Ascending aorta (tissue), 2 donors: ENCODE data around the gene TNK2. TPM values are rescaled to one million over a fixed set of nuclear protein-coding genes. Genes with fewer than 3 reads are reported as not detected.

Experiments used
- DNase-seq, 2 donors: peaks; one replicate each; pipeline ENCODE4 v3.0.0-alpha.2; 2019; ENCODE audit warnings: low spot score in 2 of 2
- H3K27ac ChIP-seq, 2 donors: fragments of 200-600 bp; sonication (generic); one replicate each; pipeline ENCODE4 v1.5.1; 2016 to 2017; ENCODE audit warnings: mild to moderate bottlenecking in 1 of 2
- H3K27me3 ChIP-seq: fragments of 200-600 bp; sonication (generic); one replicate; pipeline ENCODE4 v1.5.1; 2017
- H3K36me3 ChIP-seq, 2 donors: fragments of 200-600 bp; sonication (generic); one replicate each; pipeline ENCODE4 v1.5.1; 2016
- H3K4me1 ChIP-seq, 2 donors: fragments of 200-600 bp; sonication (generic); one replicate each; pipeline ENCODE4 v1.5.1; 2016 to 2017; ENCODE audit warnings: mild to moderate bottlenecking in 1 of 2
- H3K4me3 ChIP-seq, 2 donors: fragments of 200-600 bp; sonication (generic); one replicate each; pipeline ENCODE4 v1.5.1; 2016 to 2017; ENCODE audit warnings: mild to moderate bottlenecking in 1 of 2
- H3K9me3 ChIP-seq, 2 donors: fragments of 200-600 bp; sonication (generic); one replicate each; pipeline ENCODE4 v1.5.1; 2016
- CTCF ChIP-seq, 3 experiments: fragments of 200-600 bp in 2 of 3; fragments of 450-650 bp in 1 of 3; sonication (generic) in 2 of 3; IDR thresholded peaks; one replicate each; pipeline ENCODE4 v1.5.1; 2016 to 2019; ENCODE audit warnings: antibody characterized with exemption in 3 of 3, mild to moderate bottlenecking in 1 of 3, moderate library complexity in 1 of 3
- intact Hi-C: fragments of 100-400 bp; cut with DNase I; formaldehyde crosslinking; loops from one replicate; pipeline ENCODE4 v1.15.1; 2023
- total RNA-seq: library from RNA; depleted of rRNA; stranded (reverse); fragments of >200 nt; gene quantifications from one replicate; pipeline ENCODE4 v1.1.0, GENCODE V29; 2016

TNK2 gene
- total RNA-seq, 1 donor from 2014 or later = 164 TPM

GRCh38 chr3:195860456-195860855 is 47.9 kb downstream of the TNK2 start:
- H3K9me3 ChIP-seq = no peaks in the 10 kb centered on the region
- H3K36me3 ChIP-seq = peaks cover 0 to under 1% of the 10 kb centered on the region in 2 donors
- H3K4me1 ChIP-seq = peaks cover 6 to 9% of the 10 kb centered on the region in 2 donors
- TF ChIP-seq CTCF (IDR thresholded peaks at IDR 0.05) = no peak
- DNase-seq = no peak
- no peaks in the 10 kb centered on the region for H3K27me3 ChIP-seq
- H3K27ac ChIP-seq = no peak overlapping the region
- intact Hi-C loops = no loop called here
- H3K4me3 ChIP-seq = no peak overlapping the region

GRCh38 chr3:195859846-195860411 is 48.4 kb downstream of the TNK2 start:
- TF ChIP-seq CTCF (IDR thresholded peaks at IDR 0.05) = no peak
- Histone ChIP-seq H3K27me3 (no peaks in the 10 kb centered on the region), H3K9me3 (no peaks in the 10 kb centered on the region), H3K36me3 (no peaks in the 10 kb centered on the region), H3K4me1 (peaks cover 6 to 9% of the 10 kb centered on the region in 2 donors), H3K27ac (no peak overlapping the region), H3K4me3 (peak overlapping the region in 1 of 2 donors; percentile 43)
- intact Hi-C loops = loop anchor here (1.0 kb wide), 1 partner anchor 55 kb away; no protein-coding TSS in a partner anchor
- DNase-seq = no peak

GRCh38 chr3:195859061-195859845 is 49.1 kb downstream of the TNK2 start:
- Histone ChIP-seq H3K4me1 (peaks cover 6 to 9% of the 10 kb centered on the region in 2 donors), H3K9me3 (no peaks in the 10 kb centered on the region), H3K4me3 (peak overlapping the region in 1 of 2 donors; percentile 43), H3K27ac (no peak overlapping the region), H3K36me3 (no peaks in the 10 kb centered on the region), H3K27me3 (no peaks in the 10 kb centered on the region)
- DNase-seq = peak; percentile 21 to 89
- peak; percentile 87 to 96 (median 91) for TF ChIP-seq CTCF (IDR thresholded peaks at IDR 0.05)
- intact Hi-C loops = loop anchor here (1.0 kb wide), 1 partner anchor 56 kb away; no protein-coding TSS in a partner anchor

GRCh38 chr3:195856410-195857084 is 51.8 kb downstream of the TNK2 start:
- TF ChIP-seq CTCF (IDR thresholded peaks at IDR 0.05) = no peak
- H3K27ac ChIP-seq = no peak overlapping the region
- no peaks in the 10 kb centered on the region for H3K9me3 ChIP-seq
- no peaks in the 10 kb centered on the region for H3K36me3 ChIP-seq
- no peak overlapping the region for H3K4me3 ChIP-seq
- no peak for DNase-seq
- H3K4me1 ChIP-seq = no peaks in the 10 kb centered on the region
- H3K27me3 ChIP-seq = no peaks in the 10 kb centered on the region
- intact Hi-C loops = no loop called here

- Histone ChIP-seq H3K9me3 (no peaks in the 10 kb centered on the region), H3K4me3 (no peak overlapping the region), H3K36me3 (no peaks in the 10 kb centered on the region), H3K27me3 (no peaks in the 10 kb centered on the region), H3K4me1 (no peaks in the 10 kb centered on the region), H3K27ac (no peak overlapping the region)
- TF ChIP-seq CTCF (IDR thresholded peaks at IDR 0.05) = no peak
- DNase-seq = no peak
- intact Hi-C loops = no loop called here
These were observed 52.6 kb downstream of the TNK2 start for GRCh38 chr3:195855471-195856409.
